Naive thymus-derived CD4-positive, alpha-beta T cell (primary cell): Measurements from ENCODE around the gene KCNQ1OT1. TPM values are rescaled to one million over a fixed set of nuclear protein-coding genes. Genes with fewer than 3 reads are reported as not detected.

Source experiments
- ATAC-seq: fragments of 150-1000 bp; cut with Tn5 transposase; 2 replicates; pipeline ENCODE4 v1.10.0; 2021; ENCODE audit warnings: mild to moderate bottlenecking, moderate library complexity
- CTCF ChIA-PET: fragments of 350-600 bp; sonication (Branson Sonifier 250); formaldehyde crosslinking; loops from one replicate; lab custom pipeline; 2021; ENCODE audit warnings: antibody characterized with exemption; lab: Charles Lee
- POLR2A ChIA-PET: fragments of 350-600 bp; sonication (Branson Sonifier 250); formaldehyde crosslinking; loops from one replicate; lab custom pipeline; 2021; ENCODE audit warnings: antibody characterized with exemption, inconsistent platforms; lab: Charles Lee
- DNase-seq, 9 donors: peaks; one replicate each; pipeline versions ENCODE4 v3.0.0 to v3.0.0-alpha.2; 2020 to 2022; ENCODE audit warnings: mixed read lengths in 1 of 9
- H3K27ac ChIP-seq: one replicate; pipeline ENCODE4 v1.7.0; 2013; ENCODE audit warnings: mild to moderate bottlenecking, low read depth, low read length, moderate library complexity
- H3K27me3 ChIP-seq, 2 donors: one replicate each; pipeline ENCODE4 v1.7.0; 2013; ENCODE audit warnings: low read length in 2 of 2, mild to moderate bottlenecking in 2 of 2, moderate library complexity in 2 of 2; ENCODE audit not compliant: control insufficient read depth in 2 of 2, insufficient read depth in 2 of 2
- H3K36me3 ChIP-seq, 3 experiments: 1 replicate in 2 of 3; 2 replicates in 1 of 3; pipeline ENCODE4 v1.7.0; 2013; ENCODE audit warnings: low read length in 3 of 3, mild to moderate bottlenecking in 3 of 3, moderate library complexity in 1 of 3; ENCODE audit not compliant: insufficient read depth in 3 of 3, control insufficient read depth in 2 of 3
- H3K4me1 ChIP-seq, 2 donors: one replicate each; pipeline ENCODE4 v1.7.0; 2013; ENCODE audit warnings: low read length in 2 of 2, mild to moderate bottlenecking in 2 of 2, moderate library complexity in 1 of 2; ENCODE audit not compliant: control insufficient read depth in 2 of 2, insufficient read depth in 2 of 2
- H3K4me3 ChIP-seq: 2 replicates; pipeline ENCODE4 v1.7.0; 2013; ENCODE audit warnings: mild to moderate bottlenecking, low read length
- H3K9me3 ChIP-seq, 3 experiments: 1 replicate in 2 of 3; 2 replicates in 1 of 3; pipeline ENCODE4 v1.7.0; 2013; ENCODE audit warnings: low read length in 3 of 3; ENCODE audit not compliant: control insufficient read depth in 2 of 3
- H3K27ac Mint-ChIP-seq, 9 donors: one replicate each; pipeline ENCODE4 v1.8.0; 2020 to 2022; ENCODE audit warnings: mixed read lengths in 9 of 9, mild to moderate bottlenecking in 8 of 9, moderate library complexity in 5 of 9, inconsistent platforms in 2 of 9
- H3K27me3 Mint-ChIP-seq, 5 donors: one replicate each; pipeline ENCODE4 v1.8.0; 2021 to 2022; ENCODE audit warnings: mixed read lengths in 5 of 5, mild to moderate bottlenecking in 1 of 5
- H3K36me3 Mint-ChIP-seq, 5 donors: one replicate each; pipeline ENCODE4 v1.8.0; 2020 to 2022; ENCODE audit warnings: mixed read lengths in 5 of 5, mild to moderate bottlenecking in 3 of 5, inconsistent platforms in 1 of 5
- H3K4me1 Mint-ChIP-seq, 7 donors: one replicate each; pipeline ENCODE4 v1.8.0; 2020 to 2022; ENCODE audit warnings: mixed read lengths in 7 of 7, mild to moderate bottlenecking in 3 of 7, inconsistent platforms in 1 of 7
- H3K4me3 Mint-ChIP-seq, 10 donors: one replicate each; pipeline ENCODE4 v1.8.0; 2020 to 2022; ENCODE audit warnings: mild to moderate bottlenecking in 10 of 10, mixed read lengths in 10 of 10, moderate library complexity in 6 of 10, inconsistent platforms in 2 of 10
- H3K9me3 Mint-ChIP-seq, 11 donors: one replicate each; pipeline ENCODE4 v1.8.0; 2020 to 2022; ENCODE audit warnings: mixed read lengths in 11 of 11, mild to moderate bottlenecking in 4 of 11, inconsistent platforms in 1 of 11, moderate library complexity in 1 of 11
- intact Hi-C, 2 donors: fragments of 100-400 bp; cut with micrococcal nuclease; formaldehyde crosslinking; loops; one replicate each; pipeline ENCODE4 v1.15.1; 2023
- polyA plus RNA-seq, 2 donors: library from polyadenylated mRNA; unstranded; fragments of 300-500 nt; fragmentation: Illumina TruSeq; gene quantifications; one replicate each; pipeline ENCODE4 v1.2.3, GENCODE V29; 2021
- total RNA-seq, 6 experiments: library from RNA in 5 of 6; stranded (reverse) in 5 of 6; gene quantifications; 1 replicate in 5 of 6; 2 replicates in 1 of 6; pipeline ENCODE4 v1.2.3 and lab custom pipeline; 2021 to 2026

KCNQ1OT1 gene
- total RNA-seq = under 1 TPM; 0.16 to 0.56 (median 0.24) TPM
- under 1 TPM; 0.07 to 0.09 TPM for polyA plus RNA-seq
- 31.5 reads per million, percentile 61 among the genes with 10 or more reads in this experiment for total RNA-seq (lab: John Stamatoyannopoulos, UW)

DNA sequence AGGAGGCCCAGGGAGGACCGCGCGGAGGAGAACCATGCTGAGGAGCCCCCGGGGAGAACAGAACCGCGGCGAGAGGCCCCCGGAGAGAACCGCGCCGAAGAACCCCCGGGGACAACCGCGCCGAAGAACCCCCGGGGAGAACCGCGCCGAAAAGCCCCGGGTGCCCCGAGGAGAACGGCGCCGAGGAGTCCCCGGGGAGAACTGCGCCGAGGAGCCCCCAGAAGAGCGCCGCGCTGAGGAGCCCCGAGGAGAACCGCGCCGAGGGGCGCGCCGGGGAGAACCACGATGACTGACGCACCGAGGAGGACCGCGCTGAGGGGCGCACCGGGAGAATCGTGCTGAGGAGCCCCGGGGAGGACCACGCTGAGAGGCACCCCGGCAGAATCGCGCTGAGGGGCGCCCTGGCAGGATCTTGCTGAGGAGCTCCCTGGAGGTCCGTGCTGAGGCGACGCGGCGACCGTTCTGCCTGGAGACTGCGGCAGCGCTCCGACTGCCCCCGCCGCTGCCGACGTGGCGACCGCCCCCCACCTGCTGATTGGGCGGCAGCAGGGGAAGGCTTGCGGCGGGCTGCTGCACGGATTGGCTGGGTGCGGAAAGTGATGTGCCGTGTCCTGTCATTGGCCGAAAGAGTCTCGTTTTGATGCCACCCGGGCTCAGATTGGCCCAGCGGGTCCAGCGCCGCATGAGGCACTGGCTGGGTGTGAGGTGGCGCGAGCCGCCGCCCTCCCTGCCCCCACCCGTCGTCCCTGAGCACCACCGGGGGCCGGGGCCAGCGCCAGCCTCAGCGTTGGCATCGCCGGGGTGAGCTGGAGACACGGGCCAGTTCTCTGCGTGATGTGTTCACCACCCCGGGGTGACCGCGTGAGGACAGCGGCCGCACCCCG is at the start of gene KCNQ1OT1:
TSS of gene KCNQ1OT1 (minus strand) at position 464 of the 884 bp plus-strand sequence.
- H3K4me3 Mint-ChIP-seq = peak within 1 kb of the TSS; percentile 27 to 89 (median 72)
- H3K36me3 ChIP-seq = peaks cover 0 to 7% (median 0%) of the 10 kb centered on the region in 3 experiments
- no peaks in the 10 kb centered on the region for H3K27me3 ChIP-seq
- ChIA-PET POLR2A (no interaction called here), CTCF (no interaction called here)
- H3K27me3 Mint-ChIP-seq = peaks cover 0 to 5% (median 0%) of the 10 kb centered on the region in 5 donors
- no peaks in the 10 kb centered on the region for H3K9me3 ChIP-seq
- H3K36me3 Mint-ChIP-seq = peaks cover 0 to 40% (median 10%) of the 10 kb centered on the region in 5 donors
- H3K9me3 Mint-ChIP-seq = peaks cover 0 to 4% (median 0%) of the 10 kb centered on the region in 11 donors
- intact Hi-C loops = loop anchor here (1.0 to 5.0 kb wide), 2 partner anchors 186 to 293 kb away; partner anchors contain the start of genes CDKN1C (in 2 of the 2) and NAP1L4 (in 1 of the 2)
- H3K27ac ChIP-seq = peak within 1 kb of the TSS; percentile 61
- DNase-seq (peak; percentile 72 to 89 (median 85)), ATAC-seq (peak; percentile 96)
- H3K4me1 Mint-ChIP-seq = peaks cover 0 to 20% (median 10%) of the 10 kb centered on the region in 7 donors
- peak within 1 kb of the TSS; percentile 57 for H3K4me3 ChIP-seq
- H3K27ac Mint-ChIP-seq = peak within 1 kb of the TSS in 6 of 9 donors; percentile 14 to 77 (median 50)
- peaks cover 2 to 4% of the 10 kb centered on the region in 2 donors for H3K4me1 ChIP-seq

DNA sequence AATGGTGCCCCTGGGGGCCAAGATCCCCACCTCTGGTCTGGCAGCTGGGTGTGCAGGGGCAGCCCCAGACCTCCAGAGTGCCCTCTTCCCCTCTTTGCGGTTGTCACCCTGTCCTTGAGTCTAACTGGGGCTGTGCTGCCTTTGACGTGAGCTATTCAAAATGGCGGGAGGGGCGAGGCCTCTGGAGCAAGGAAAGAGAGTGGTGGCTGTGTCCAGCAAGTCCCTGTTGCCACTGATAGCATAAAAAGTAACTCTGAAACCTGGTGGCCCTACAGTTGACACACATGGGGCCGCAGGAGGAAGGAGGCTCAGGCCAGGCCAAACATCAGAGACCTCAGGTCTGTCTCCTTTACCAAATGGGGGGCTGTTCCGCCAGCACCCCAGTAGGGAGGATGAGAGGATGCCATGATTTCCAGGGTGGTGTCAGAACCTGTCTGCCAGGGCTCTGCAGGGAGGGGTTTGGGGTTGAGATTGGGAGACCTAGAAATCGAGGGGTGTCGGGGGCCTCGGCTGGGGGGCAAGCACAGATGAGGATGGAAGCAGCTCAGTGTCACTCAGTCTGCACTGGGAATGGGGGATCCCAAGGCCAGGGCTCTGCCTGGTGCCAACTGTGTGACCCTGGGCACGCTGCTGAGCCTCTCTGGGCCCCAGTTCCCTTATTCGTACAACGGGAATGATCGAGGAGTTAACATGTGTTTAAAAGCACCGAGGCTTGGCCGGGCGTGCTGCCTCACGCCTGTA is 49.2 kb upstream of the KCNQ1OT1 start:
- Histone ChIP-seq H3K27ac (no peak overlapping the region), H3K4me3 (no peak overlapping the region), H3K9me3 (no peaks in the 10 kb centered on the region), H3K4me1 (no peaks in the 10 kb centered on the region), H3K36me3 (peaks cover 0 to 21% (median 0%) of the 10 kb centered on the region in 3 experiments), H3K27me3 (no peaks in the 10 kb centered on the region)
- intact Hi-C loops = no loop called here
- H3K4me1 Mint-ChIP-seq = peaks cover 0 to 7% (median 0%) of the 10 kb centered on the region in 7 donors
- no peak overlapping the region for H3K4me3 Mint-ChIP-seq
- CTCF ChIA-PET = no interaction called here
- H3K9me3 Mint-ChIP-seq = peaks cover 0 to 11% (median 2%) of the 10 kb centered on the region in 11 donors
- no peak overlapping the region for H3K27ac Mint-ChIP-seq
- peaks cover 0 to 56% (median 17%) of the 10 kb centered on the region in 5 donors for H3K36me3 Mint-ChIP-seq
- DNase-seq (no peak), ATAC-seq (no peak)
- H3K27me3 Mint-ChIP-seq = no peaks in the 10 kb centered on the region
- POLR2A ChIA-PET = no interaction called here

DNA sequence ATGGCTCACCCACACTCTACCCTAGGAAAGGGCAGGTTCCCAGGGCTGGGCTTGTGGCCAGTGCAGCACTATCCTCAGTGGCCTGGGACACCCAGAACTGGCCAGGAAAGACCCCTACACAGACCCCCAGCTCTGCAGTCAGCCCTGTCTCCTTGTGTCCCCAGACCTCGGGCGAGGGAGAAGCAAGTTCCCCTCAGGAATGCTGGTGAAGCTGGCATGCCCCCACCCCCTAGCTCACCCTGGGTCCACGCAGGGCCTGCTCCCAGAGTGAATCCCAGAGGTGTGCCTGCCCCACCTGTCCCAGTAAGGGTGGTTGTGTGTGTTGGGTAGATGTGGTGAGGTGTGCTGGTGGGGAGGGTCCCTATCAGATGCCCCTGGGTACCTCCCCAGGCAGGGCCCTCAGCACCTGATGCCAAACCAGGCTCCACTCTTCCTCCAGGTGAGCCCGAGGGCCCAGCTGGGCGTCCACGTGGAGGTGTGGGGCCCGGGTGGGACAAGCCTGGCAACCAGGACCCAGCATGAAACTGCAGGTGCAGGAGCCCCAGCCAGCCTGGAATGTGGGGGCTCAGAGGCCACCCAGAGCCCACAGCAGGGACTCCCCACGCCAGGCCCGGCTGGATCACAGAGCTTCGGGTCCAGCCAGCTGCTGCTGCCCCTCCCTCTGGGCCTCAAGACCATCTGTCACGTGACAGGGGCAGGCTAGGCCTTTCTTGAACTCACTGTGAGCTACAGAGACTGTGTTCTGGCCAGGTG is 48.4 kb upstream of the KCNQ1OT1 start:
- intact Hi-C loops = no loop called here
- Histone ChIP-seq H3K27ac (no peak overlapping the region), H3K9me3 (no peaks in the 10 kb centered on the region), H3K4me1 (no peaks in the 10 kb centered on the region), H3K4me3 (no peak overlapping the region), H3K36me3 (peaks cover 0 to 21% (median 0%) of the 10 kb centered on the region in 3 experiments), H3K27me3 (no peaks in the 10 kb centered on the region)
- Mint-ChIP-seq H3K27ac (no peak overlapping the region), H3K36me3 (peaks cover 0 to 50% (median 10%) of the 10 kb centered on the region in 5 donors), H3K27me3 (no peaks in the 10 kb centered on the region), H3K4me1 (peaks cover 0 to 7% (median 0%) of the 10 kb centered on the region in 7 donors), H3K4me3 (no peak overlapping the region), H3K9me3 (peaks cover 0 to 5% (median 0%) of the 10 kb centered on the region in 11 donors)
- CTCF ChIA-PET = no interaction called here
- POLR2A ChIA-PET = no interaction called here
- ATAC-seq = no peak
- no peak for DNase-seq

DNA sequence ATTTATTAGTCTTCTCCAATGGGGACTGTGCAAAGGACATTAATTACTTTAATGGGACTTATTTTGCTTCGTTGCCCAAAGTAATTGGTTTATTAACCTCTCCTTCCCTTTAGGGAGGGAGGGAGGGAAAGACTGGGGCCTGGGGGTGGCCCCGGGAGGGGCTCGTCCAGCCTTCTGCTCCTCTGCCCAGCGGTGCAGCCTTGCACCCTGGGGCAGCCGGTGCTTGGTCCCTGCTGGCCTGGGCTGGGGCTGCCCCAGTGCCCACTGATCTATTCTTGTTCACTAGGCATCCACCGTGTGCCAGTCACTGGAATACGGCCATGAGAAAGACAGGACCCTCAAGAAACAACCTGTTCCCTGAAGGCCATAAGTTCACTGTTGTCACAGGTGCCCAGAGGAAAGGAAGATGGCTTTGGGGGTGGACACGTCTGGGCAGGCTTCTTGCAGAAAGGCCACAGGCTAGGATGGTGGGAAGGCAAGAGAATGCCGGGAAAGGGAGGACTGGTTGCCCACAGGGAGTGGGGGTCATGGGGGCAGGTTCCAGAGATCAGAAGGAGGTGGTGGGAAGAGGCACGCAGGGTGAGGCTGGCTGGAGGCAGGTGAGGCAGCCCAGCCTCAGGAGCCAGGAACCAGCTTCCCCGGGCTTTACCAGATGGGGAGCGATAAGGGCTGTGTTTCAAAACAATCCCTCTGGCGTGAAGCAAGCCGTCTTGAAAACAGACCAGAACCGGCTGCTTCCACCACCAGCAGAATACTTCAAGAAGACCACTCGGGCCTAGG is 47.6 kb upstream of the KCNQ1OT1 start:
- Mint-ChIP-seq H3K9me3 (no peaks in the 10 kb centered on the region), H3K27me3 (no peaks in the 10 kb centered on the region), H3K27ac (peak overlapping the region in 1 of 9 donors; percentile 12), H3K4me3 (no peak overlapping the region), H3K36me3 (peaks cover 0 to 42% (median 9%) of the 10 kb centered on the region in 5 donors), H3K4me1 (peaks cover 0 to 5% (median 0%) of the 10 kb centered on the region in 7 donors)
- CTCF ChIA-PET = no interaction called here
- H3K4me3 ChIP-seq = no peak overlapping the region
- intact Hi-C loops = no loop called here
- no peak for DNase-seq
- H3K4me1 ChIP-seq = no peaks in the 10 kb centered on the region
- no peak for ATAC-seq
- POLR2A ChIA-PET = no interaction called here
- H3K9me3 ChIP-seq = no peaks in the 10 kb centered on the region
- H3K27me3 ChIP-seq = no peaks in the 10 kb centered on the region
- H3K27ac ChIP-seq = no peak overlapping the region
- H3K36me3 ChIP-seq = peaks cover 0 to 14% (median 0%) of the 10 kb centered on the region in 3 experiments

DNA sequence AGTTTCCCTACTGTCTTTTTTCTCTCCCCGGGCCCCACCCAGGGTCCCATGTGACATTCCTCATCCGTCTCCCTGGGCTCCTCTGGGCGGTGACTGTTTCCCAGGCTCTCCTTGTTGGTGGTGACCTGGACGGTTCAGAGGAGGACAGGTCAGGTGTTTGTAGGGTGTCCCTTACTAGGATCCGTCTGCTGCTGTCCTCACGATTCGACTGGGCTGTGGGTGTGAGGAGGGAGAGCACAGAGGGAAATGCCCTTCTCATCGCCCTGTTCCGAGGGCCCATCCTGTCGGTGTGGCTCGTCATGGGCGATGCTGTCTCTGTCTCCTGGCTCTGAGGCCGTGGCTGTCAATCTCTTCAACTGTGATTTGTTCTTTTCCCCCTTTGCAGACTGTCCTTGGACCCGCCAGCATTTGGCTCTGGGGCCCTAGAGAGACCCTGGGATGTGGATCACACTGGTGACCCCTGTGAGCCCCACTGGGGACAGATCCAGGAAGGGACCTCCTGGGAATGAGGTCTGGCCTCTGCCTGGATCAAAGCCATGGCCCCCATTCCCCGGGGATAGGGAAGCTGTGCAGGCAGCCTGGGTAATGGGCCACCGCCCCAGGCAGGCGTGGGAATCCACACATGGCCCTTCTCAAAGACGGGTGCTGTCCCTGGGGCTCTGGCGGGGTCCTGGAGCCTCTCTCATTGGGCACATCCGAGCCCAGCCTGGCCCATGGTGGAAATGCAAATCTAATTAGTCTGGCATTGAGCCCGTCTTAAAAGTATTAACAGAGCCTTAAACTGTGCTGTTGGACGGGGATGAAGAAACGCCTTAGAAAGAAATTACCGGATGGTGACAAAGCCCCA is 46.8 kb upstream of the KCNQ1OT1 start:
- ChIA-PET POLR2A (no interaction called here), CTCF (no interaction called here)
- Mint-ChIP-seq H3K4me3 (no peak overlapping the region), H3K27me3 (no peaks in the 10 kb centered on the region), H3K9me3 (no peaks in the 10 kb centered on the region), H3K4me1 (peaks cover 0 to 8% (median 0%) of the 10 kb centered on the region in 7 donors), H3K36me3 (peaks cover 0 to 34% (median 3%) of the 10 kb centered on the region in 5 donors), H3K27ac (no peak overlapping the region)
- H3K9me3 ChIP-seq = no peaks in the 10 kb centered on the region
- H3K4me1 ChIP-seq = no peaks in the 10 kb centered on the region
- no peak overlapping the region for H3K27ac ChIP-seq
- no peak overlapping the region for H3K4me3 ChIP-seq
- no peaks in the 10 kb centered on the region for H3K27me3 ChIP-seq
- ATAC-seq = no peak
- peaks cover 0 to 14% (median 0%) of the 10 kb centered on the region in 3 experiments for H3K36me3 ChIP-seq
- DNase-seq = no peak
- intact Hi-C loops = no loop called here
